Measurements from ENCODE around the gene PAPPA2.
"Not testable (repeated sequence)": the region's sequence is repeated elsewhere in the genome, so short reads cannot be mapped to it uniquely, and the experiment has no call there.

PAPPA2 gene

DNA sequence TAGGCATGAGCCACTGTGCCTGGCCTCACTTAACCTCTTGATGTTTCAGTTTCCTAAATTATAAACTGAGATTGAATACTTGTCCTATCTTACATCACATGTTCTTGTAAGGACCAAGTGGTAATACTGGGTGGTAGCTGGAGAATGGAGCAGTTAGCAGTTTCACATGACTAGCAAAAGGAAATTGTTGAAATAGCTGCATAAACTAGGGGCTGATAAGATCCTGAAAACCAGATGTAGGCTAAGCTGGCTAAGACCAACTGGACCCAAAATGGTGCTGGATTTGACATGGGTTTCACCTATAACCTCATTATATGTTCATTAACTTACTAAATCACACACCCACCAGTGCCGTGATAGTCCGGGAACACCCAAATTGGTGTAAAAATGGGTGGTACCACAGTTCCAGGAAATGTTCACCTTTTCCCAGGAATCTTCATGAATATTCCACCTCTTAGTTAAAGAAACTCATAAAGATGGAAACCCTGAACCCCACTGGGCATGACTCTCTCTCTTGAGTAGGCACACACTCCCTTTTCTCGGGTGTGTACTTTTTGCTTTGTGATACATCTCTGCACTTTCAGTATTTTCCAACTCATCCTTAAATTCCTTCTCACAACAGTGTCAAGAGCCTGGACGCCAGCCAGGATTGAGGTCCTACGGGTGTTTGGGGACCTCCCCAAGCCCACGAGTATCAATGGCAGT, at the start of gene PAPPA2:
Gene PAPPA2, plus strand, starts transcription at position 502 of the 705 bp plus-strand sequence. CDS start 93,148 bp downstream, outside the sequence.
- DNase-seq (ENCODE audit: low read depth): no peak
- no peak within 1 kb of the TSS for H3K4me3 ChIP-seq (ENCODE audit: low read length)
- no peak for TF ChIP-seq CTCF (IDR thresholded peaks at IDR 0.05; ENCODE audit: insufficient read depth, low read depth, low read length, missing control alignments)

GRCh38 chr1:176416777-176417176, 46.2 kb upstream of the PAPPA2 start:
- no peak for TF ChIP-seq CTCF (IDR thresholded peaks at IDR 0.05; ENCODE audit: insufficient read depth, low read depth, low read length, missing control alignments)
- no peak overlapping the region for H3K4me3 ChIP-seq (ENCODE audit: low read length)

DNA sequence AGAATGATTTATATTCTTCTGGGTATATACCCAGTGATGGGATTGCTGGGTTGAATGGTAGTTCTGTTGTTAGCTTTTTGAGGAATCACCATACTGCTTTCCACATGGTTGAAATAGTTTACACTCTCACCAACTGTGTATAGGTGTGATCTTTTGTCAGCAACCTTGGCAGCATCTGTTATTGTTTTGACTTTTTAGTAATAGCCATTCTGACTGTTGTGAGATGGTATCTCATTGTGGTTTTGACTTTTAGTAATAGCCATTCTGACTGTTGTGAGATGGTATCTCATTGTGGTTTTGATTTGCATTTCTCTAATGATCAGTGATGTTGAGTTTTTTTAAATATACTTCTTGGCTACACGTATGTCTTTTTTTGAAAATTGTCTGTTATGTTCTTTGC, 43.4 kb upstream of the PAPPA2 start:
- DNase-seq (ENCODE audit: low read depth): not testable (repeated sequence)

More at GRCh38 chr1:176416777-176417176, 46.2 kb upstream of the PAPPA2 start:
- DNase-seq (ENCODE audit: low read depth): no peak

GRCh38 chr1:176434234-176434633, 28.7 kb upstream of the PAPPA2 start:
- DNase-seq (ENCODE audit: low read depth): no peak
- no peak overlapping the region for H3K4me3 ChIP-seq (ENCODE audit: low read length)
- no peak for TF ChIP-seq CTCF (IDR thresholded peaks at IDR 0.05; ENCODE audit: insufficient read depth, low read depth, low read length, missing control alignments)

More for the DNA sequence above, 43.4 kb upstream of the PAPPA2 start:
- not testable (repeated sequence) for H3K4me3 ChIP-seq (ENCODE audit: low read length)

DNA sequence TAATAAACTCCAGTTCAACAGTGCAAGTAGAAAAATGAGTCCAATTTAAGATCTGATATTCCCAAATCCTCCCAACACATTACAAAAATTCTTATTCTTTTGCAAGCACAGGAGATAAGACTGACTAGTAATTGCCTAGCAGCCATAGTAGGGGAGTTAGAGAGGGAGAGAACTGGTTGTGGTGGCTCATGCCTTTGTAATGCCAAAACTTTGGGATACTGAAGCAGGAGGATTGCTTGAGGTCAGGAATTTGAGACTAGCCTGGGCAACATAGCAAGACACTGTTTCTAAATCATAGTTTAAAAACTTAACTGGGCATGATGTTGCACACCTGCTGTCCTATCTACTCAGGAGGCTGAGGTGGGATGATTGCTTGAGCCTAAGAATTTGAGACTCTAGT, 26.7 kb upstream of the PAPPA2 start:
- no peak for DNase-seq (ENCODE audit: low read depth)
- no peak overlapping the region for H3K4me3 ChIP-seq (ENCODE audit: low read length)
- TF ChIP-seq CTCF (IDR thresholded peaks at IDR 0.05; ENCODE audit: insufficient read depth, low read depth, low read length, missing control alignments): no peak

DNA sequence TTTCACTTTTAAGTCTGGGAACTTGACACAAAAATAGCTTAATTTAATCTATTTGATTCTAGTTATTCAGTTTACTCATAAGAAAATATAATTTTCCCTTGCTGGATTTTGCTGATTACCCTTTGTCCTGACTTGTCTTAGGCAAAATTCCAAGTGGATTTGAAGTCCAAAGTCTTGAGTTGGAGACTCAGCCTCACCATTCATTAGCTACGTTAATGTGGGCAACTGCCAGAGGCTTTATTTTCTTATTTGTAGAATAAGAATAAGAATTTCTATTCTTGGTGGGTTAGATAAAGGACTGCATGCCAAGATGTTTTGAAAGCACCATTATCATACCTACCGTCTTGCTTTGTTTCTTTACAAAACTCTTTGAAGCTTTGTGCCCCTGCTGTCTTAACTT, 22.8 kb upstream of the PAPPA2 start:
- H3K4me3 ChIP-seq (ENCODE audit: low read length): no peak overlapping the region
- no peak for TF ChIP-seq CTCF (IDR thresholded peaks at IDR 0.05; ENCODE audit: insufficient read depth, low read depth, low read length, missing control alignments)
- no peak for DNase-seq (ENCODE audit: low read depth)

GRCh38 chr1:176444286-176444685, 18.7 kb upstream of the PAPPA2 start:
- H3K4me3 ChIP-seq (ENCODE audit: low read length): no peak overlapping the region
- DNase-seq (ENCODE audit: low read depth): no peak
- TF ChIP-seq CTCF (IDR thresholded peaks at IDR 0.05; ENCODE audit: insufficient read depth, low read depth, low read length, missing control alignments): no peak

All from epithelial cell of esophagus (primary cell).